Esophagus muscularis mucosa (tissue), 4 donors: ENCODE results near the gene WWC1.

Experiments used
- EP300 ChIP-seq: sonication (generic); formaldehyde crosslinking; IDR thresholded peaks from one replicate; pipeline ENCODE4 v1.6.1; 2017; ENCODE audit warnings: antibody characterized with exemption
- POLR2AphosphoS5 ChIP-seq, 2 donors: sonication (generic); formaldehyde crosslinking; IDR thresholded peaks; one replicate each; pipeline ENCODE4 v1.6.1; 2017; ENCODE audit warnings: antibody characterized with exemption in 2 of 2
- TF ChIP-seq, protein P1 (sequence below), 3 experiments: fragments of 200-600 bp in 2 of 3; fragments of 450-650 bp in 1 of 3; sonication (generic) in 2 of 3; IDR thresholded peaks; one replicate each; pipeline ENCODE4 v1.5.1; 2017 to 2019; ENCODE audit warnings: antibody characterized with exemption in 3 of 3, mild to moderate bottlenecking in 2 of 3, moderate library complexity in 1 of 3

DNA sequence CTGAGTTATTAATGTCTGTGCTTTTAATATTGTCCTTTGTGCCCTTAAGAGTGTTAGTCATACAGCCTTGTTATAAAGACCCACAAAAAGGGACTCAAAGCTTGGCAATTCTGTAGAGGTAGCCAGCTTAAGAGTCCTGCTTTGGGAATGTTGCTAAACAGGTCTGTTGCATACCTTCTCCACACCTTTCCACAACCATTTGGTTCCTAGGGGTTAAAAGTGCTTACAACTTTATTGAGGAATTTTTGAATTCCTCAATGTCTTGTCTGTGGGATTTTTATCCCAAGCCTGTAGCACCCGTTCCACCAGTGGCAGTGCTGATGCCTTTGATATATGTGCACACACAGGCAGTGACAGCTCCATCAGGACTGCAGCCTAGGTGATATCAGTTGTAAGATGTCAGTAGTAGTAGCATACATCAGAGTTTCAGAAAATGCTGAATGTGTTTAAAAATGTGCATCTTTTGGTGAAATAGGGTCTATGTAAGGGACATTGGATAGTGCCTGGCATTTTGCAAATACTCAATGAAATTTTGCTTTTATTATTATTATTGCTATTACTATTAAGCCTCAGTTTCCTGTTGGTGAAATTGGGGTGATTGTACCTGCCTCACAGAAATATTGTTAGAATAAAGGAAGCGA is 68.5 kb downstream of the WWC1 start:
- TF ChIP-seq, protein P1, sequence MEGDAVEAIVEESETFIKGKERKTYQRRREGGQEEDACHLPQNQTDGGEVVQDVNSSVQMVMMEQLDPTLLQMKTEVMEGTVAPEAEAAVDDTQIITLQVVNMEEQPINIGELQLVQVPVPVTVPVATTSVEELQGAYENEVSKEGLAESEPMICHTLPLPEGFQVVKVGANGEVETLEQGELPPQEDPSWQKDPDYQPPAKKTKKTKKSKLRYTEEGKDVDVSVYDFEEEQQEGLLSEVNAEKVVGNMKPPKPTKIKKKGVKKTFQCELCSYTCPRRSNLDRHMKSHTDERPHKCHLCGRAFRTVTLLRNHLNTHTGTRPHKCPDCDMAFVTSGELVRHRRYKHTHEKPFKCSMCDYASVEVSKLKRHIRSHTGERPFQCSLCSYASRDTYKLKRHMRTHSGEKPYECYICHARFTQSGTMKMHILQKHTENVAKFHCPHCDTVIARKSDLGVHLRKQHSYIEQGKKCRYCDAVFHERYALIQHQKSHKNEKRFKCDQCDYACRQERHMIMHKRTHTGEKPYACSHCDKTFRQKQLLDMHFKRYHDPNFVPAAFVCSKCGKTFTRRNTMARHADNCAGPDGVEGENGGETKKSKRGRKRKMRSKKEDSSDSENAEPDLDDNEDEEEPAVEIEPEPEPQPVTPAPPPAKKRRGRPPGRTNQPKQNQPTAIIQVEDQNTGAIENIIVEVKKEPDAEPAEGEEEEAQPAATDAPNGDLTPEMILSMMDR (IDR thresholded peaks at IDR 0.05), result no peak
- no peak for TF ChIP-seq EP300
- no peak for TF ChIP-seq POLR2AphosphoS5 (IDR thresholded peaks at IDR 0.05)
